Raji (cell line): ENCODE measurements around the gene DCDC2.

Experiments
- POLR2A ChIP-seq: IDR thresholded peaks from 2 replicates; pipeline ENCODE4 v1.6.1; 2011; ENCODE audit warnings: low read depth, low read length, control low read depth; ENCODE audit not compliant: insufficient read depth

DCDC2 gene

GRCh38 chr6:24381476-24382219, 23.8 kb upstream of the DCDC2 start:
- no peak for TF ChIP-seq POLR2A

GRCh38 chr6:24378473-24379097, 20.7 kb upstream of the DCDC2 start:
- TF ChIP-seq POLR2A, result no peak

GRCh38 chr6:24376871-24377270, 19.0 kb upstream of the DCDC2 start:
- no peak for TF ChIP-seq POLR2A

DNA sequence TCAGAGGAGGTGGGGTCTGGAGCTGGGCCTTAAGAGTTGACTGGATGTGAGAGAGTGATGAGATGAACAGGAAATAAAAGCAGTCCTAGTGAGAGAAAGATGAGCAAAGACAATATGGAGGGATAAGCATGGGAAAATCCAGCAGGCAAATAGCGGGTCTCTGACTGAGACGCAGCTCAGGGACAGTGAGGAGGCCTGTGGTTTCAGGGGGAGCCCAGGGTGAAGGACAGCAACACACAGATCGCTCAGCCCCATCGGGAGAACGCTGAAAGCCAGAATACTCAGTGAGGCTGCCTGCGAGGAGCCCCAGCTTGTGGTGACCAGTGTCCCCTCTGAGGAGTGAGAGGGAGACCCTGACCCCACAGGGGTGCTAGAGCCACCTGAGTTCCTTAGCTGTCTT, 16.8 kb upstream of the DCDC2 start:
- no peak for TF ChIP-seq POLR2A

- no peak for TF ChIP-seq POLR2A
Observed at GRCh38 chr6:24359640-24360454, 2.0 kb upstream of the DCDC2 start.

GRCh38 chr6:24358219-24358821, 461 bp upstream of the DCDC2 start:
- TF ChIP-seq POLR2A, result no peak

DNA sequence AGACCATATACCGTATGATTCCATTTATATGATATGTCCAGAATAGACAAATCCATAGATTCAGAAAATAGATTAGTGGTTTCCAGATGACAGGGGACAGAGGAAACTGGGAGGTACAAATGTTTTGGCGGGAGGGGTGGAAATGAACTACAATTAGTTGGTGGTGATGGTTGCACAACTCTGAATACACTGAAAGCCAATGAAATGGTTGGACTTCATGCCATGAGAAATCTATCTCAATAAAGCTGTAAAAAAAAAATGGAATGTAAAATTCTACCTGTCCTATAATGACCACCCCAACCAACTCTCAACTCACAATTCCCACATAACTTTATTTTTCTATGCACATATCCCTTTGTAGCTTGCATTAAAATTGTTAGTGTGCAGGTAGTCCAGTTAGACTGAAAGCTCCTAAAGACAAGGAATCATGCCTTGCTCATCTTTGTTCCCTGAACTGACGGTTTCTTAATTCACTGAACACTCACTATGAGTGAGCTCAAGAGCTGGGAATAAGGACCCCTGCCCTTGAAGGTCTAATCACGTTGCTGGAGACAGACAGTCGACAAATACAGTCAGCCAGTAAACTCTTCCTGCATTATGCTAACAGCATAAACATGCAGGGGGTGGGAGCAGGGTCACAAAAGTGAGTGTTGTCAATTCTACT, 1.4 kb downstream of the DCDC2 start:
- no peak for TF ChIP-seq POLR2A

DNA sequence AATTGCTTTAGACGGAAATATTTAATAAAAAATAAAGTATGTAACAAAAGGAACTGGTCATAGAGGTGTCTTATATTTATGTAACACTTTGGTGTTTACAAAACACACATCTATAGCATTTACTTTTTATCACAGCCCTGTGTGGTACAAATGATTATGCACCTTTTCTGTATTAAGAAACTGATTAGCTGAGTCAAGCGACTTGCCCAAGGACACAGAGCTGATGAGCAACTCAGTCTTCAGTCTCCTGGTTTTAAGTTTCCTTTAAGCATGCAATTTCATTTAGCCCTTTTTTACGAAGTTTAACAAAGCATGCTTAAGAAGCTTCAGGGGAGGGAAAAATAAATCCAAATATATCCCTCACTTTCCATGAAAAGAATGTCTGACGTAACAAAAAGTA, 2.5 kb downstream of the DCDC2 start:
- no peak for TF ChIP-seq POLR2A

- TF ChIP-seq POLR2A, result no peak
Observed at GRCh38 chr6:24353861-24354260, 4.0 kb downstream of the DCDC2 start.

DNA sequence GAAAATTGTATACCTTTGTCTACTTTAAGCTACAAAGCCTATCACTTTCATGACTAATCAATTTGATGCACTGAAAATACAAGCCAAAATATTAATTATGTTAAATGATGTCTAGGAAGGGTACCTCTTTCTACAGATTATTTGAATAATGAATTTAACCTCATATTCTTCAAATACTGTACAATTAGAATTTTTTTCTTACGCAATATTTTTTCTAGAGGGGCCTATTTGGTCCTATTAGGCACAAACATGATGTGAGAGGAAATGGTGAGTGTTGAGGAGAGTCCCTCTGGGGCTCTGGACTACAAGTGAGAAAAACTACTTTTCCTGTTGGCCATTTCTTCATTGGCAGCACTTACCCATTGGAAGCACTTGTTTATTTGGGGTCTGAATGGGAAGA, 5.4 kb downstream of the DCDC2 start:
- TF ChIP-seq POLR2A, result no peak

DNA sequence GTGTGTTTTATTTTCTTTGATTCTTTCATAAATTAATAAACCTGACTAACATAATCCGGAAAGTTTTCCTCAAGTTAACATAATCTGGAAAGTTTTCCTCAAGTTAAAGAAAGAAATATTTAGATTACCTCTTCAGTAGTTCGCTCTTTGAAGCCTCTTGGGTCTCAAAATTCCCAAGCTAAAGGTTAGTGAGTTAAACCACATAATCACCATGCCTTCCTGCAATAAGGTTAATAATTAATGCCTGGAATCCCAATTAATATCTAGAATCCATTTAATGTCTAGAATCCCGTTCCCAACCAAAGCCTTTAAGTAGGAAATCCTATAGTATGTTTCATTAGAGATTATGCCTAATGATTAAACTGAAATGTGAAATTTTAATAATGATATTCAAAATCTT, 12.9 kb downstream of the DCDC2 start:
- no peak for TF ChIP-seq POLR2A

- no peak for TF ChIP-seq POLR2A
Observed at GRCh38 chr6:24340998-24341938, 16.6 kb downstream of the DCDC2 start.

DNA sequence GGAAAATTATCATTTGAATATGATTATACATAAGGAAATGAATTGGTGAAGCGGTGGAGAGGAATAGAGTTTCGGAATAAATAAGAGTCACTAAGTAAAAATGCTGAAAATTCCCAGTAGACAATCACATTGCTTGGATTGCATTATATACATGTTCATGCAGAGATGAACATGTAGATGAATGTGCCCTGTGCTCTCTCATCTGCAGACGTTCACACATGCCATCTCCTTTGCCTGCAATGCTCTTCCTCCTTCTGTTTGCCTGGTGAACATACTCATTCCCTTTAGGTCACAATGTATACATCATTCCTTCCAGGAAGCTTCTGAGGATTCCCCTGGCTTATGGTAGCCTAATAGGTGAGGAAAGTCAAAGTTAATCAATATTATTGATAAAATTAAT, 17.9 kb downstream of the DCDC2 start:
- TF ChIP-seq POLR2A, result no peak

- no peak for TF ChIP-seq POLR2A
Observed at GRCh38 chr6:24334285-24334684, 23.6 kb downstream of the DCDC2 start.
